IMR-90 (cell line): ENCODE data around the gene KCNJ10. TPM values are rescaled to one million over a fixed set of nuclear protein-coding genes. Genes with fewer than 3 reads are reported as not detected.

ENCODE experiments used
- ATAC-seq: fragments of 200-7000 bp; cut with Tn5 transposase; 2 replicates; pipeline ENCODE4 v1.9.1; 2020; ENCODE audit warnings: low read depth, mild to moderate bottlenecking, moderate library complexity
- BruUV-seq: library from RNA; stranded (reverse); fragments of 400-500 nt; replicated peaks from 2 replicates; lab custom pipeline; 2021; lab: Mats Ljungman, UMichigan
- CTCF ChIA-PET: fragments of 300-600 bp; formaldehyde crosslinking; extraction: SDS; loops from one replicate; lab custom pipeline; 2021; ENCODE audit warnings: antibody characterized with exemption; lab: Yijun Ruan, JAX
- POLR2A ChIA-PET: fragments of 300-600 bp; sonication (Branson Sonifier 250); formaldehyde crosslinking; loops from one replicate; lab custom pipeline; 2022; ENCODE audit warnings: antibody characterized with exemption; ENCODE audit not compliant: unreplicated experiment; lab: Charles Lee
- DNase-seq: peaks from one replicate; pipeline ENCODE4 v3.0.0; 2013
- H2AFZ ChIP-seq: replicated peaks from 2 replicates; pipeline ENCODE3; 2013; ENCODE audit warnings: low read length, mild to moderate bottlenecking; ENCODE audit not compliant: poor library complexity
- H2AK5ac ChIP-seq: 2 replicates; pipeline ENCODE4 v1.6.1; 2013; ENCODE audit warnings: low read depth, low read length, inconsistent platforms
- H2AK9ac ChIP-seq: replicated peaks from 2 replicates; pipeline ENCODE3; 2013; ENCODE audit warnings: mild to moderate bottlenecking, low read depth, low read length, moderate library complexity; ENCODE audit not compliant: poor library complexity
- H2BK120ac ChIP-seq: 2 replicates; pipeline ENCODE4 v1.6.1; 2013; ENCODE audit warnings: low read depth, low read length, inconsistent platforms
- H2BK15ac ChIP-seq: 3 replicates; pipeline ENCODE4 v1.6.1; 2013; ENCODE audit warnings: low read depth, low read length, inconsistent platforms
- H2BK20ac ChIP-seq: 2 replicates; pipeline ENCODE4 v1.6.1; 2013; ENCODE audit warnings: low read depth, mild to moderate bottlenecking, inconsistent platforms, low read length, moderate library complexity
- H2BK5ac ChIP-seq: 2 replicates; pipeline ENCODE4 v1.6.1; 2013; ENCODE audit warnings: mild to moderate bottlenecking, low read depth, low read length, inconsistent platforms; ENCODE audit not compliant: poor library complexity, severe bottlenecking
- H3K14ac ChIP-seq: replicated peaks from 2 replicates; pipeline ENCODE4 v1.6.1; 2013; ENCODE audit warnings: low read depth, low read length, inconsistent platforms
- H3K18ac ChIP-seq: 2 replicates; pipeline ENCODE4 v1.6.1; 2013; ENCODE audit warnings: low read depth, low read length, control low read depth
- H3K23ac ChIP-seq: 2 replicates; pipeline ENCODE4 v1.6.1; 2013; ENCODE audit warnings: low read depth, low read length, inconsistent platforms
- H3K27ac ChIP-seq: 2 replicates; pipeline ENCODE4 v1.5.1; 2013; ENCODE audit warnings: mild to moderate bottlenecking, control low read depth, low read length; ENCODE audit not compliant: insufficient read depth
- H3K27me3 ChIP-seq: 2 replicates; pipeline ENCODE4 v1.6.1; 2013; ENCODE audit warnings: low read length; ENCODE audit not compliant: control insufficient read depth, insufficient read depth
- H3K36me3 ChIP-seq: 2 replicates; pipeline ENCODE4 v1.6.1; 2013; ENCODE audit warnings: low read length, mixed read lengths; ENCODE audit not compliant: control insufficient read depth, insufficient read depth
- H3K4ac ChIP-seq: 2 replicates; pipeline ENCODE4 v1.6.1; 2013; ENCODE audit warnings: low read depth, low read length, inconsistent platforms
- H3K4me1 ChIP-seq: 2 replicates; pipeline ENCODE4 v1.6.1; 2013; ENCODE audit warnings: low read length, mixed read lengths; ENCODE audit not compliant: control insufficient read depth, insufficient read depth
- H3K4me2 ChIP-seq: 2 replicates; pipeline ENCODE4 v1.6.1; 2013; ENCODE audit warnings: low read depth, mild to moderate bottlenecking, control low read depth, low read length, moderate library complexity
- H3K4me3 ChIP-seq: 2 replicates; pipeline ENCODE4 v1.5.1; 2013; ENCODE audit warnings: low read depth, mild to moderate bottlenecking, control low read depth, low read length, moderate library complexity; ENCODE audit not compliant: insufficient read depth
- H3K56ac ChIP-seq: 2 replicates; pipeline ENCODE4 v1.6.1; 2013; ENCODE audit warnings: low read length, inconsistent platforms; ENCODE audit not compliant: insufficient read depth; ENCODE audit errors: extremely low read depth
- H3K79me1 ChIP-seq, 2 experiments: 2 replicates each; pipeline ENCODE4 v1.6.1; 2013; ENCODE audit warnings: low read length in 2 of 2, inconsistent platforms in 1 of 2, low read depth in 1 of 2
- H3K9ac ChIP-seq: 2 replicates; pipeline ENCODE4 v1.6.1; 2013; ENCODE audit warnings: low read depth, low read length, control low read depth
- H3K9me1 ChIP-seq: 2 replicates; pipeline ENCODE4 v1.6.1; 2013; ENCODE audit warnings: low read length, inconsistent platforms; ENCODE audit not compliant: insufficient read depth
- H3K9me3 ChIP-seq: 2 replicates; pipeline ENCODE4 v1.6.1; 2013; ENCODE audit warnings: low read length; ENCODE audit not compliant: control insufficient read depth, insufficient read depth
- H4K20me1 ChIP-seq: 2 replicates; pipeline ENCODE4 v1.6.1; 2013; ENCODE audit warnings: low read length, inconsistent platforms; ENCODE audit not compliant: insufficient read depth
- H4K5ac ChIP-seq: 2 replicates; pipeline ENCODE4 v1.6.1; 2013; ENCODE audit warnings: mild to moderate bottlenecking, low read depth, low read length, control low read depth
- H4K8ac ChIP-seq, 2 experiments: 2 replicates each; pipeline ENCODE4 v1.6.1; 2013; ENCODE audit warnings: low read depth in 2 of 2, low read length in 2 of 2, control low read depth in 1 of 2, inconsistent platforms in 1 of 2
- H4K91ac ChIP-seq: 2 replicates; pipeline ENCODE4 v1.6.1; 2013; ENCODE audit warnings: low read depth, low read length, inconsistent platforms; ENCODE audit not compliant: insufficient read depth
- BHLHE40 ChIP-seq: fragments of 150-350 bp; IDR thresholded peaks from 2 replicates; pipeline ENCODE4 v1.6.1; 2016; ENCODE audit warnings: mild to moderate bottlenecking, low read depth, low read length
- CEBPB ChIP-seq: IDR thresholded peaks from 2 replicates; pipeline ENCODE4 v1.6.1; 2012; ENCODE audit warnings: low read depth, low read length, improper control_type of control experiment
- CHD1 ChIP-seq: IDR thresholded peaks from 2 replicates; pipeline ENCODE4 v1.6.1; 2012; ENCODE audit warnings: low read depth, low read length, improper control_type of control experiment
- CTCF ChIP-seq: conservative IDR thresholded peaks from 2 replicates; pipeline ENCODE4 v1.5.1; 2012; ENCODE audit warnings: mild to moderate bottlenecking, low read depth, low read length, improper control_type of control experiment
- ELK1 ChIP-seq: fragments of 150-350 bp; IDR thresholded peaks from 2 replicates; pipeline ENCODE4 v1.6.1; 2016; ENCODE audit warnings: low read depth, mild to moderate bottlenecking, low read length, moderate library complexity, borderline replicate concordance
- FOS ChIP-seq: fragments of 150-350 bp; IDR thresholded peaks from 2 replicates; pipeline ENCODE4 v1.6.1; 2016; ENCODE audit warnings: low read depth, low read length
- MAFK ChIP-seq: IDR thresholded peaks from 2 replicates; pipeline ENCODE4 v1.6.1; 2012; ENCODE audit warnings: low read depth, low read length, improper control_type of control experiment
- MAZ ChIP-seq: IDR thresholded peaks from 2 replicates; pipeline ENCODE4 v1.6.1; 2012; ENCODE audit warnings: low read depth, mild to moderate bottlenecking, low read length, improper control_type of control experiment, moderate library complexity, borderline replicate concordance
- MXI1 ChIP-seq: IDR thresholded peaks from 2 replicates; pipeline ENCODE4 v1.6.1; 2012; ENCODE audit warnings: low read depth, mild to moderate bottlenecking, low read length, moderate library complexity, borderline replicate concordance
- NFE2L2 ChIP-seq: fragments of 150-350 bp; IDR thresholded peaks from 2 replicates; pipeline ENCODE4 v1.6.1; 2016; ENCODE audit warnings: low read depth, mild to moderate bottlenecking, low read length
- POLR2A ChIP-seq: IDR thresholded peaks from 2 replicates; pipeline ENCODE4 v1.6.1; 2012; ENCODE audit warnings: mild to moderate bottlenecking, low read depth, low read length
- RAD21 ChIP-seq: IDR thresholded peaks from 2 replicates; pipeline ENCODE4 v1.6.1; 2012; ENCODE audit warnings: low read length, improper control_type of control experiment
- RCOR1 ChIP-seq: IDR thresholded peaks from 2 replicates; pipeline ENCODE4 v1.6.1; 2012; ENCODE audit warnings: mild to moderate bottlenecking, low read length, improper control_type of control experiment; ENCODE audit not compliant: insufficient replicate concordance
- RFX5 ChIP-seq: IDR thresholded peaks from 2 replicates; pipeline ENCODE4 v1.8.0; 2012; ENCODE audit warnings: low read depth, mild to moderate bottlenecking, low read length, moderate library complexity
- SMC3 ChIP-seq: fragments of 150-350 bp; IDR thresholded peaks from 2 replicates; pipeline ENCODE4 v1.6.1; 2016; ENCODE audit warnings: low read depth, mild to moderate bottlenecking, antibody characterized with exemption, low read length, moderate library complexity
- WGBS, 2 experiments: methylation state at CpG; one replicate each; pipeline versions ENCODE4 v1.1.5 to v1.1.7; 2013; ENCODE audit warnings: missing lambda C conversion rate in 2 of 2; ENCODE audit not compliant: insufficient read length in 1 of 2; ENCODE audit errors: extremely low coverage in 2 of 2; 5-methylcytosine and 5-hydroxymethylcytosine counted together
- dilution Hi-C: fragments of 300-500 bp; cut with HindIII; formaldehyde crosslinking; loops from one replicate; pipeline ENCODE4 v1.14.3; 2018; ENCODE audit warnings: low sequenced_read_pairs; ENCODE audit not compliant: unreplicated experiment
- in situ Hi-C: fragments of 300-500 bp; cut with MboI; formaldehyde crosslinking; loops from 3 replicates; pipeline ENCODE4 v1.14.3; 2019; ENCODE audit warnings: low sequenced_read_pairs, inconsistent platforms, mixed read lengths
- intact Hi-C: fragments of 100-400 bp; cut with micrococcal nuclease; formaldehyde crosslinking; loops from 2 replicates; pipeline ENCODE4 v1.10.0; 2022
- polyA plus RNA-seq, 3 experiments: library from polyadenylated mRNA; depleted of rRNA; stranded (reverse); fragments of >200 nt; gene quantifications; 2 replicates each; pipeline ENCODE4 v1.2.3, GENCODE V29; 2012; ENCODE audit warnings: low replicate concordance in 1 of 3
- total RNA-seq: library from RNA; depleted of rRNA; stranded (reverse); fragments of >200 nt; gene quantifications from 2 replicates; pipeline ENCODE4 v1.2.3, GENCODE V29; 2012
- TF ChIP-seq, protein P1 (sequence below): fragments of 150-350 bp; IDR thresholded peaks from 2 replicates; pipeline ENCODE4 v1.6.1; 2017; ENCODE audit warnings: mild to moderate bottlenecking, antibody characterized with exemption, low read length, low read depth

The KCNJ10 gene
- total and polyA plus RNA-seq, 2 of the 4 experiments (the other 2 are of a cell fraction) = not detected

DNA sequence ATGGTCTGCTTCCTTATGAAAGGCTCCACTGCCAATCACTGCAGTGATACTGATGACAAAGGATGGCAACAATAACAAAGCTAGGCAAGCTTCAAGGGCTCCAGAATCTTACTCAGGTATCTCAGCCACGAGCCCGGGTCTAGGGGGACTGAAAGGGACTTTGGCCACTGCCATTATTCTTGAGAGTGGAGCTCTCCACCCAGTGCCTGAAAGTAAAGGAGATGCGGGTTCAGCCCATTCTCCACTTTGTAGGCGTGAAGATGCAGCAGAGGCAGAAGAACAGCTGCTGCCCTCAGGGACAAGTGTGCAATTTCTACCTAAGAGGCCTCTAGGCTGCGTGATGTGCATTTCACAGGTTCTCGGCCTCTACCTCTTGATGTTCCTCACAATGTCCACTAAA, 84.5 kb downstream of the KCNJ10 start:
- no peak overlapping the region for H2AK9ac ChIP-seq
- H3K27ac ChIP-seq = no peak overlapping the region
- H3K79me1 ChIP-seq = no peaks in the 10 kb centered on the region
- no peak overlapping the region for H3K23ac ChIP-seq
- H3K14ac ChIP-seq = no peak overlapping the region
- BruUV-seq = no TSS peak
- ATAC-seq = no peak
- no peak overlapping the region for H3K9ac ChIP-seq
- H3K4me1 ChIP-seq = no peaks in the 10 kb centered on the region
- ChIA-PET POLR2A (no interaction called here), CTCF (no interaction called here)
- H2BK120ac ChIP-seq = no peak overlapping the region
- no peak overlapping the region for H3K56ac ChIP-seq
- 75% methylated on average over 2 of the region's 6 CpGs; no CpG with 5 or more reads in 1 of the 2 experiments for WGBS, 2 experiments
- no peak overlapping the region for H3K18ac ChIP-seq
- no peak overlapping the region for H4K91ac ChIP-seq
- dilution Hi-C loops = no loop called here
- H3K4ac ChIP-seq = no peak overlapping the region
- intact Hi-C loops = no loop called here
- H4K8ac ChIP-seq = no peak overlapping the region
- H2AFZ ChIP-seq = no peak overlapping the region
- H4K5ac ChIP-seq = no peak overlapping the region
- H3K36me3 ChIP-seq = no peaks in the 10 kb centered on the region; the same call in 1 of the 2 replicates
- no peak for TF ChIP-seq ELK1
- no peak for TF ChIP-seq CTCF
- TF ChIP-seq MAFK = no peak
- no peak for TF ChIP-seq RFX5
- no peak for TF ChIP-seq RCOR1
- TF ChIP-seq POLR2A = no peak
- TF ChIP-seq, protein P1, sequence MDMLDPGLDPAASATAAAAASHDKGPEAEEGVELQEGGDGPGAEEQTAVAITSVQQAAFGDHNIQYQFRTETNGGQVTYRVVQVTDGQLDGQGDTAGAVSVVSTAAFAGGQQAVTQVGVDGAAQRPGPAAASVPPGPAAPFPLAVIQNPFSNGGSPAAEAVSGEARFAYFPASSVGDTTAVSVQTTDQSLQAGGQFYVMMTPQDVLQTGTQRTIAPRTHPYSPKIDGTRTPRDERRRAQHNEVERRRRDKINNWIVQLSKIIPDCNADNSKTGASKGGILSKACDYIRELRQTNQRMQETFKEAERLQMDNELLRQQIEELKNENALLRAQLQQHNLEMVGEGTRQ = no peak
- TF ChIP-seq FOS = no peak
- no peak for TF ChIP-seq MAZ
- TF ChIP-seq CHD1 = no peak
- TF ChIP-seq SMC3 = no peak
- no peak for TF ChIP-seq NFE2L2
- TF ChIP-seq RAD21 = no peak
- no peak for TF ChIP-seq MXI1
- no peak for TF ChIP-seq CEBPB
- no peak for TF ChIP-seq BHLHE40
- no peaks in the 10 kb centered on the region for H3K9me3 ChIP-seq
- H2BK15ac ChIP-seq = no peak overlapping the region
- no peak overlapping the region for H2BK5ac ChIP-seq
- in situ Hi-C loops = no loop called here
- no peak overlapping the region for H2AK5ac ChIP-seq
- no peaks in the 10 kb centered on the region for H4K20me1 ChIP-seq
- no peaks in the 10 kb centered on the region for H3K9me1 ChIP-seq
- no peak overlapping the region for H3K4me3 ChIP-seq
- no peak overlapping the region for H3K4me2 ChIP-seq
- DNase-seq = no peak
- peaks cover 22% of the 10 kb centered on the region for H3K27me3 ChIP-seq
- H2BK20ac ChIP-seq = no peak overlapping the region
